ENCODE results near the gene TUBB6. TPM values are rescaled to one million over a fixed set of nuclear protein-coding genes. Genes with fewer than 3 reads are reported as not detected.

Gene TUBB6
- total and polyA plus RNA-seq, 2 donors (not counting 1 experiment from before 2014, with no cell fraction given), result 269 to 646 TPM

DNA sequence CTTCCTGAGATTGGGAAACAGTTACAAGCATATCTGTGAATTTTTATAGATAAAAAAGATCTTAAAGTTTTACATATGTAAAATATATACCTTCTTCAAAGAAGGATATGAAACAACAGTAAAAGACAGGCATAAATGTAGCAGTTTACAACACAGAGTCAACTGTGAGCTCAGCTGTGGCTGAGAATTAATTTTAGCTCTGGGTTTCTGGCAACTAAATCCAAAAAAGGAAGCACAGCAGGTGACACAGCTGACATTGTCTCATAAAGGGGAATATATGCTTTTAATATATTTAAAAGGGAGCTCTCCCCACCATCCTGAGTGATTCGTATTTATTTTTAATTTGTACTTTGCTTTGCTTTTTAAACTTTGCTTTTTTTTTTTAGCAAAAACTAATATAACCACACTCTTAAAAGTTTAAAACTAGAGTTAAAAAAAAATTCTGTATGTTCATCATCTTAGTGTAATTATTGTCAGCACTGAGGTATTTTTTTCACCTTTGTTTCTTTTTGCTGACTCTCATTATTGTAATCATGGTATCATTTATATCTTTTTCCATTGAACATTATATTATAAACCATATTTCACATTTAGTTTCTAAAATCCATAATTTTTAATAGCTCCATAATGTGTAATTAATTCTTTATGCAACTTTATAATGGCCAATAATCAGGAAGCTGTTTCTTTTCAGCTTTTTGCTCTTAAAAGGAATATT is 6.7 kb downstream of the TUBB6 start:
- TF ChIP-seq, protein P1, sequence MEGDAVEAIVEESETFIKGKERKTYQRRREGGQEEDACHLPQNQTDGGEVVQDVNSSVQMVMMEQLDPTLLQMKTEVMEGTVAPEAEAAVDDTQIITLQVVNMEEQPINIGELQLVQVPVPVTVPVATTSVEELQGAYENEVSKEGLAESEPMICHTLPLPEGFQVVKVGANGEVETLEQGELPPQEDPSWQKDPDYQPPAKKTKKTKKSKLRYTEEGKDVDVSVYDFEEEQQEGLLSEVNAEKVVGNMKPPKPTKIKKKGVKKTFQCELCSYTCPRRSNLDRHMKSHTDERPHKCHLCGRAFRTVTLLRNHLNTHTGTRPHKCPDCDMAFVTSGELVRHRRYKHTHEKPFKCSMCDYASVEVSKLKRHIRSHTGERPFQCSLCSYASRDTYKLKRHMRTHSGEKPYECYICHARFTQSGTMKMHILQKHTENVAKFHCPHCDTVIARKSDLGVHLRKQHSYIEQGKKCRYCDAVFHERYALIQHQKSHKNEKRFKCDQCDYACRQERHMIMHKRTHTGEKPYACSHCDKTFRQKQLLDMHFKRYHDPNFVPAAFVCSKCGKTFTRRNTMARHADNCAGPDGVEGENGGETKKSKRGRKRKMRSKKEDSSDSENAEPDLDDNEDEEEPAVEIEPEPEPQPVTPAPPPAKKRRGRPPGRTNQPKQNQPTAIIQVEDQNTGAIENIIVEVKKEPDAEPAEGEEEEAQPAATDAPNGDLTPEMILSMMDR (conservative IDR thresholded peaks at IDR 0.05 in 1 of 2, IDR thresholded peaks at IDR 0.05 in 1 of 2; ENCODE audit: low read depth in 1 of 2, low read length in 2 of 2), result no peak
- no peak for TF ChIP-seq EZH2 (IDR thresholded peaks at IDR 0.05; ENCODE audit: low read length, missing control alignments)
- Histone ChIP-seq H3K36me3 (ENCODE audit: control insufficient read depth, insufficient read depth, low read length) (peaks cover 19% of the 10 kb centered on the region), H3K4me3 (replicated peaks in 1 of 4; ENCODE audit: control extremely low read depth in 1 of 4, insufficient read depth in 1 of 4, low read depth in 3 of 4, low read length in 4 of 4) (no peak overlapping the region), H3K9ac (ENCODE audit: insufficient read depth, low read length) (no peak overlapping the region), H3K9me3 (ENCODE audit: control insufficient read depth, insufficient read depth, low read depth, low read length) (no peaks in the 10 kb centered on the region), H4K20me1 (ENCODE audit: control insufficient read depth, extremely low read depth, insufficient read depth, low read length) (peaks cover 5% of the 10 kb centered on the region), H3K27me3 (ENCODE audit: control insufficient read depth, insufficient read depth, low read length) (no peaks in the 10 kb centered on the region), H2AFZ (ENCODE audit: low read length) (no peak overlapping the region), H3K4me2 (ENCODE audit: extremely low read depth, insufficient read depth, low read length) (no peak overlapping the region), H3K27ac (ENCODE audit: insufficient read depth, low read length) (peak overlapping the region; percentile 28), H3K79me2 (ENCODE audit: control insufficient read depth, insufficient read depth, low read length) (peaks cover 89% of the 10 kb centered on the region), H3K4me1 (ENCODE audit: control insufficient read depth, extremely low read depth, insufficient read depth, low read length) (peaks cover 15% of the 10 kb centered on the region)
- DNase-seq (ENCODE audit: low read depth in 2 of 2), result no peak

DNA sequence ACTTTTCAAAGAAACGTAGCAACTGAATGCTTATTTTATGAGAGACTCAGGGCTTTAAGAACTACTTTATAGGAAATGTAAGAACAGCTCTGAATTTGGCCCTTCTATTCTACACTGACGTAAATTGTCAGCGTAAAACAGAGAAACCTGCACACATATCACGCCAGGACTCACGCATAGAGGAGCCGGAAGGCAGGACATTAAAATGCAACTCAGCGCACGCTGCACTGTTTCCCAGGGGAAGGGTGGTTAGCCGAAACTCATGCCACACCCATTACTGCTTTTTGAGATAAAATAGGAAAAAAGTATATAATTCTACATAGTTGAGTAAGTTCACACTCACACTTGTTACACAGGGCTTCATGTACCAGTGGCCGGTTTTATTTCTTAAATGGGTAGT is 7.4 kb downstream of the TUBB6 start:
- H3K4me3 ChIP-seq (replicated peaks in 1 of 4; ENCODE audit: control extremely low read depth in 1 of 4, insufficient read depth in 1 of 4, low read depth in 3 of 4, low read length in 4 of 4), result no peak overlapping the region
- H4K20me1 ChIP-seq (ENCODE audit: control insufficient read depth, extremely low read depth, insufficient read depth, low read length), result peaks cover 5% of the 10 kb centered on the region
- H2AFZ ChIP-seq (ENCODE audit: low read length), result no peak overlapping the region
- TF ChIP-seq, protein P1 (conservative IDR thresholded peaks at IDR 0.05 in 1 of 2, IDR thresholded peaks at IDR 0.05 in 1 of 2; ENCODE audit: low read depth in 1 of 2, low read length in 2 of 2), result no peak
- no peak for TF ChIP-seq EZH2 (IDR thresholded peaks at IDR 0.05; ENCODE audit: low read length, missing control alignments)
- peak overlapping the region; percentile 15 for H3K27ac ChIP-seq (ENCODE audit: insufficient read depth, low read length)
- H3K27me3 ChIP-seq (ENCODE audit: control insufficient read depth, insufficient read depth, low read length), result no peaks in the 10 kb centered on the region
- DNase-seq (ENCODE audit: low read depth in 2 of 2), result no peak
- no peak overlapping the region for H3K4me2 ChIP-seq (ENCODE audit: extremely low read depth, insufficient read depth, low read length)
- H3K9ac ChIP-seq (ENCODE audit: insufficient read depth, low read length), result no peak overlapping the region
- H3K9me3 ChIP-seq (ENCODE audit: control insufficient read depth, insufficient read depth, low read depth, low read length), result no peaks in the 10 kb centered on the region
- H3K36me3 ChIP-seq (ENCODE audit: control insufficient read depth, insufficient read depth, low read length), result peaks cover 21% of the 10 kb centered on the region
- peaks cover 90% of the 10 kb centered on the region for H3K79me2 ChIP-seq (ENCODE audit: control insufficient read depth, insufficient read depth, low read length)
- H3K4me1 ChIP-seq (ENCODE audit: control insufficient read depth, extremely low read depth, insufficient read depth, low read length), result peaks cover 15% of the 10 kb centered on the region

DNA sequence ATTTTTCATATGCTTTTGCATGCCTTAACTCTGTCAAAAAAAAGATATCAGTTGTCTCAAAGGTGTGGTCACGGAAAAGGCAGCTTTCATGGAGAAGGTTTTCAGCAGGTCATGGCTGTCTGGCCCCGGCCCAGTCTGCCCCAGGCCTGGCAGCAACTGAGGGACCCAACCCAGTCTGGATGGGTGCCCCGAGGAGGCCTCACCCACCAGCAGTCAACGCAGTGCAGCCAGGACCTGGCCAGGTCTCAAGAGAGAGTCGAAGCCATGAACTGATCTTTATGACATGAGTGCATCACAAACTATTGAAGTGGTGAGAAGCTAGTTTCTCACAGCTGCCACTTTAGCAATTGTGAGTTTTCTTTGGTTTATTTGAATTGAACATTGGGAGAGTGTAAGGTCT is 7.9 kb downstream of the TUBB6 start:
- Histone ChIP-seq H4K20me1 (ENCODE audit: control insufficient read depth, extremely low read depth, insufficient read depth, low read length) (peaks cover 5% of the 10 kb centered on the region), H3K27ac (ENCODE audit: insufficient read depth, low read length) (peak overlapping the region; percentile 49)

More for the DNA sequence above, 7.9 kb downstream of the TUBB6 start:
- TF ChIP-seq, protein P1 (conservative IDR thresholded peaks at IDR 0.05 in 1 of 2, IDR thresholded peaks at IDR 0.05 in 1 of 2; ENCODE audit: low read depth in 1 of 2, low read length in 2 of 2), result no peak
- no peak for TF ChIP-seq EZH2 (IDR thresholded peaks at IDR 0.05; ENCODE audit: low read length, missing control alignments)
- peak overlapping the region; percentile 62 for H3K4me2 ChIP-seq (ENCODE audit: extremely low read depth, insufficient read depth, low read length)
- H3K4me1 ChIP-seq (ENCODE audit: control insufficient read depth, extremely low read depth, insufficient read depth, low read length), result peaks cover 12% of the 10 kb centered on the region
- no peak for DNase-seq (ENCODE audit: low read depth in 2 of 2)
- H3K4me3 ChIP-seq (replicated peaks in 1 of 4; ENCODE audit: control extremely low read depth in 1 of 4, insufficient read depth in 1 of 4, low read depth in 3 of 4, low read length in 4 of 4), result no peak overlapping the region
- no peaks in the 10 kb centered on the region for H3K27me3 ChIP-seq (ENCODE audit: control insufficient read depth, insufficient read depth, low read length)
- no peaks in the 10 kb centered on the region for H3K9me3 ChIP-seq (ENCODE audit: control insufficient read depth, insufficient read depth, low read depth, low read length)
- H3K9ac ChIP-seq (ENCODE audit: insufficient read depth, low read length), result no peak overlapping the region
- peaks cover 19% of the 10 kb centered on the region for H3K36me3 ChIP-seq (ENCODE audit: control insufficient read depth, insufficient read depth, low read length)
- H3K79me2 ChIP-seq (ENCODE audit: control insufficient read depth, insufficient read depth, low read length), result peaks cover 90% of the 10 kb centered on the region
- H2AFZ ChIP-seq (ENCODE audit: low read length), result no peak overlapping the region

Data from fibroblast of lung (primary cell).